ENCODE measurements around the gene SGK1.
A peak's percentile ranks its signal among the peaks of the same experiment; 100 is the strongest.
"Not testable (repeated sequence)": the region's sequence is repeated elsewhere in the genome, so short reads cannot be mapped to it uniquely, and the experiment has no call there.

The SGK1 gene

GRCh38 chr6:134249759-134250602 is 67.9 kb downstream of the SGK1 start:
- DNase-seq, result peak in 1 of 2 donors; percentile 49

DNA sequence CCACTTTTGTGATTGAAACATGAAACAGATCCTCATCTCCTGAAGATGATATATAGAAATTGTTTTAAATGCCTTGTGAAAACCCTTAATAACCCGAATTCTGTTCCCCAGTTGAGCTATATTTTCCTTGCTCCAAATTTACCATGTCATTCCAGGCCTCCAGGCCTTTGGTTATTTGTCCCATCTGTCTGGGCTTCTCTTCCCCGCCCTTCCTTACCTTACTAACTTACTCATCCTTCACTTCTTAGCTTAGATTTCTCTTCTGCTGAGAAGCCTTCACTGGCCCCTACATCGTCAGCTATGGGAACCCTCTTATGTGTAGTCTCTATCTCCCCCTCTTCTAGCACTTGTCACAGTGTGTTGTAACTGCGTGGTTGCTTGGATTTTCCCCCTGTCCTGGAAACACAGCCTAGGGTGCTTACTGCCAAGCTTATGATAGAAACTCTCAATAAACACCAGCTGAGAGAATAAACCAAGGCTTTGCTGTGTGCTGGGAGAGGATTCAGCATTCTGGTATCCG is 68.6 kb downstream of the SGK1 start:
- no peak for DNase-seq

GRCh38 chr6:134247844-134248580 is 69.9 kb downstream of the SGK1 start:
- no peak for DNase-seq

- DNase-seq, result peak; percentile 85 to 91
Observed at GRCh38 chr6:134247231-134247833, 70.6 kb downstream of the SGK1 start.

DNA sequence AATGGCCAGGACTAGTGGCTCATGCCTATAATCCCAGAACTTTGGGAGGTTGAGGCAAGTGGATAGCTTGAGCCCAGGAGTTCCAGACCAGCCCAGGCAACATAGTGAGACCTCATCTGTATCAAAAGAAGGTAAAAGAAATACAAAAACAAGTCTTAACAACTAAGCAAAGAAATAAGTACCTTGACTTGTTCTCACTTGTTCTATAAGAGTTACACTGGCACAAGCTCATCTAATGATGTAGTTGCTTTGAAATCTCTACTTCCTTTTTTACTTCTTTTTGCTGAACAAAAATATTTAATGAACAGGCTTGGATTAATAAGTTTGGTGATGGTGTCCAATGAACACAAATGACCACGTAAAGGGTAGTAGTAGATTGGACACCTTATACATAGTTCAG is 72.2 kb downstream of the SGK1 start:
- DNase-seq, result peak in 1 of 2 donors; percentile 22

DNA sequence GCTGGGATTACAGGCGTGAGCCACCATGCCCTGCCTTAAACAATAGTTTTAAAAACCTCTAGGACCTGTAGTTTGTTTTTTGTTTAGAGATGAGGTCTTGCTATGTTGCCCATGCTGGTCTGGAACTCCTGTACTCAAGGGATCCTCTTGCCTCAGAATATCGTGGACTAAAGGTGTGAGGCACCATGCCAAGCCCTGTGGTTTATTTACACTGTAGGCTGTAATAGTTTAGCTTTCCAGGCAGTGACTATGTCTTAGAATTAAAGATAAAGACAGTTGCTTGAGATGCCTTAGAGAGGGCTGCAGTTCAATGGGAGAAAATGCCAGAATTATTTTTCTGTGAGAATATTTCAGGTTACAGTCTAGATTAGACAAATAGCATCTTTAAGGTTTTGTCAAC is 72.9 kb downstream of the SGK1 start:
- peak in 1 of 2 donors; percentile 11 for DNase-seq

- peak; percentile 92 to 95 for DNase-seq
Observed at GRCh38 chr6:134240665-134241431, 77.1 kb downstream of the SGK1 start.

GRCh38 chr6:134238960-134239795 is 78.7 kb downstream of the SGK1 start:
- no peak for DNase-seq

DNA sequence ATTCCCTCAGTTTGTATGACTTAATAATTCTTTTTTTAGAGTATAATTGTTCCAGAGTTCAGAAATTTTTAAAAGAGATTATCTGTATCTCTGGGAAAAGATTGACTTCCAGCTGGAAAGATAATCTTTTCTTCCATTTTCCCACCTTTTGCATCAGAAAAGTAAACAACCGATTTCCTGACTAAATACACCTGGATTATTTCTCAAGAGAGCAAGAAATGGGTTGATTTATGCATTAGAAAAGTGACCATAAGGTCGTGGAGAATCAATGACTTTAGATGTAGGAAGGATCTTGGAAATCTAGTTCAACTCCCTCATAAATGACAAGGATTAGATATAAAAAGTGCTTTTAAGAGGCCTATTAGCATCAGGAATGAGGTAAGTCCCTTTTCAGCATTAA is 79.9 kb downstream of the SGK1 start:
- no peak for DNase-seq

- peak; percentile 42 to 67 for DNase-seq
Observed at GRCh38 chr6:134235937-134236751, 81.8 kb downstream of the SGK1 start.

- not testable (repeated sequence) for DNase-seq
Observed at GRCh38 chr6:134235334-134235733, 82.6 kb downstream of the SGK1 start.

DNA sequence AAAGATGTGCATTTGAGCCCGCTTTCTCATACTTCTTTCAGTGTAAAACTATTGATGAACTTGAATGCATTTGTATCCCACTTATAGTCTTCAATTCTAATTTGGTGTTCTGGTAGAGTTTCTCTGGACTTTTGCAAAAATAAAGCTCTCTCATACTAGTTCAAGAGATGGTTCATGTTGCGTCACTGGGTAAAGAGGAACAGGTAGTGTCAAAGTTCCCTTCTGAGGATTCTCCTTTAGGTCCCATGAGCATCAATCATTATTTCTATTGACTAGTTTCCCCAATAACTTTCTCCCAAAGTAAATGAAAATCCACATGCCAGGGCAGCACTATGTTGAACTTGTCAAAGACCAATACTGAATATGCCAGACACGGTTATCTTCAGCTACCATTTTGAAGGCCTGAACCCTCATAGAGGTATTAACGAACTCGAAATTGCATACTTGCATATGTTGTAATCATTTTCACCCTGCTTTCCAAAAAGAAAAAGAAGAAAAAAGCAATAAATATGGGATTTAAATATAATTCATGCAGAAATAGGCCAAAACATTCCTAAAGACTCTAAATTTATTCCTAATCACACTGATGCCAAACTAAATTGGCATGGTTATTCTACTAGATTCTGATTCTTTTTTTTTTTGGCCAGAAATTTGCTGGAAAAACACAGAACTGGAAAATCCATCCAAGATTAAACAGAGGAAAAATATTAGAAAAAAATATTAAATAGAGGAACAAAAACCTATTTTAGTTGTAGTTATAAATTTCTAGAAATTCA is 84.5 kb downstream of the SGK1 start:
- no peak for DNase-seq

DNA sequence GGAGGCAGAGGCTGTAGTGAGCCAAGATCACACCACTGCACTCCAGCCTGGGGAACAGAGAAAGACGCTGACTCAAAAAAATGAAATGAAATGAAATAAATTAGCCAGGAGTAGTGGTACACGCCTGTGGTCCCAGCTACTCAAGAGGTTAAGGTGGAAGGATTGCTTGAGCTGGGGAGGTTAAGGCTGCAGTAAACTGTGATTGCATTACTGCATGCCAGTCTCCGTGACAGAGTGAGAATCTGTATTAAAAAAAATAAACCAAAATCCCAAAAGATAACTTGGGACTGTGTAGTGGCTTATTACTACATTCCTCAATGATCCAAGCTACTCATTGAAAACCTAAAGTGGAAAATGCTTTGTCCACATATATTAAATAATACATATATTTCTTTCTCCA is 87.0 kb downstream of the SGK1 start:
- DNase-seq, result no peak

- peak in 1 of 2 donors; percentile 72 for DNase-seq
Observed at GRCh38 chr6:134230087-134230700, 87.7 kb downstream of the SGK1 start.

- DNase-seq, result no peak
Observed at GRCh38 chr6:134229520-134229919, 88.4 kb downstream of the SGK1 start.

DNA sequence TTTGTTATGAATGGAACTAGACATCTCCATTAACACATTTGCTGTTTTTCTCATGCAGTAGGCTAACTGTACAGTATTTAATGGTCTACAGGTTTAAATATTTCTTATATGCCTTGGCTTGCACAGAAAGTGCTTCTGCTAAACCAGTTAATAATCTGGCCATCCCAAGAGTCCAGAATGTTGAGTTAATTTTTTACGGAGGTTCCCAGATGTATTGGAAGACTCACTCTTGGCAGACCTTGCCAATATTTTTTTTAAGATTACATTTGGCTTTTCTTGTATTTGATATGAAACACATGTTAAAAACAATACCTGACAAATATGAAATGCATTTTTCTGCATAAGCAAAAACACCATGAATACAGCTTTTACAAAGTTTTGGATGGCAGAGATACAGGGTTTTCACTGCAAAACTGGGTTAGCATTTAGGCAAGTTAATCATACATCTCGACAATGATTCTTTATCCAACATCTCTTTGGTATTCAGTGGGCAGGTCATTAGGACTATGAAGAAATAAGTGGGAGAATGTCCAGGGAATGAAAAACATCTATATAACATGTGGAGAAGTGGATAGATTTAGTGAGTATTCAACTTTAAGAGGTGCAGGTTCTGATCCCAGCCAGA is 94.0 kb downstream of the SGK1 start:
- no peak for DNase-seq

DNA sequence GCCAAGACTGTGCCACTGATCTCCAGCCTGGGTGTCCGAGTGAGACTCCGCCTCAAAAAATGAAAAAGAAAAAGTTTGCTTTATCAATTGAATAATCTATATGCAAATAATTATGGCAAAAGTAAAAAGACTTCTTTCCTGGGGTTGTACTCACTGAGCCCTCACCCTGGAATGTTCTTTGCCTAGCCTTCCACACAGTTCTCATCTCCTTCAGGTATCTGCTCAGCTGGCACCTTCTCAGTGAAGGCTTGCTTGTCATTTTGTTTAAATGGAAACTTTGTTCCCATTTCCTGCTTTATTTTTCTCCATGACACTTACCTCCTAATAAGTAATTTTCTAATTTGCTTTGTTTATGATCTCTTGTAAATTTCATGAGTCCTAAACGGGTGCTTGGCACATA is 96.7 kb downstream of the SGK1 start:
- DNase-seq, result no peak

- DNase-seq, result no peak
Observed at GRCh38 chr6:134217798-134218140, 100.1 kb downstream of the SGK1 start.
